HepG2 (cell line): ENCODE measurements around the gene RAPH1. TPM values are rescaled to one million over a fixed set of nuclear protein-coding genes. Genes with fewer than 3 reads are reported as not detected.

Source experiments
- ATAC-seq: fragments of 200-7000 bp; cut with Tn5 transposase; 3 replicates; pipeline ENCODE4 v1.9.1; 2020; ENCODE audit warnings: mild to moderate bottlenecking, moderate library complexity
- BruUV-seq: library from RNA; stranded (reverse); fragments of 400-500 nt; replicated peaks from 2 replicates; lab custom pipeline; 2021; lab: Mats Ljungman, UMichigan
- CTCF ChIA-PET: fragments of 300-600 bp; formaldehyde crosslinking; extraction: SDS; loops from one replicate; lab custom pipeline; 2021; ENCODE audit warnings: low total read pairs, inconsistent platforms, low intra/inter-chr PET ratio; lab: Yijun Ruan, JAX
- POLR2A ChIA-PET: fragments of 350-600 bp; sonication (Branson Sonifier 250); formaldehyde crosslinking; loops from one replicate; lab custom pipeline; 2020; ENCODE audit warnings: antibody characterized with exemption, inconsistent platforms; lab: Yijun Ruan, JAX
- DNase-seq: peaks from one replicate; pipeline ENCODE4 v3.0.0-alpha.2; 2015; ENCODE audit warnings: low spot score
- FAIRE-seq: peaks from 3 replicates; lab custom pipeline; 2011; peaks lifted over from hg19 to GRCh38; lab: Jason Lieb, UNC
- H2AFZ ChIP-seq: one replicate; pipeline ENCODE4 v1.6.1; 2011; ENCODE audit warnings: low read length, inconsistent platforms
- H3K27ac ChIP-seq: fragments of 300-600 bp; 3 replicates; pipeline ENCODE4 v1.8.0; 2011; ENCODE audit warnings: mixed run types, mild to moderate bottlenecking, mixed read lengths, low read length, inconsistent platforms; ENCODE audit not compliant: insufficient read depth; ENCODE audit errors: extremely low read length
- H3K27me3 ChIP-seq, 2 experiments: fragments of 200-600 bp in 1 of 2; 2 replicates in 1 of 2; 3 replicates in 1 of 2; pipeline versions ENCODE4 v1.6.0 to v1.8.0; 2011; ENCODE audit warnings: low read length in 2 of 2, mild to moderate bottlenecking in 2 of 2, moderate library complexity in 2 of 2, inconsistent platforms in 1 of 2; ENCODE audit not compliant: insufficient read depth in 2 of 2, control insufficient read depth in 1 of 2
- H3K36me3 ChIP-seq, 2 experiments: fragments of 200-600 bp in 1 of 2; replicated peaks in 1 of 2; 2 replicates in 1 of 2; 3 replicates in 1 of 2; pipeline versions ENCODE4 v1.5.1 to v1.8.0; 2011; ENCODE audit warnings: low read length in 2 of 2, inconsistent platforms in 1 of 2; ENCODE audit not compliant: insufficient read depth in 2 of 2, control insufficient read depth in 1 of 2
- H3K4me1 ChIP-seq: 2 replicates; pipeline ENCODE4 v1.5.1; 2012; ENCODE audit warnings: low read length, inconsistent platforms; ENCODE audit not compliant: insufficient read depth
- H3K4me2 ChIP-seq: 2 replicates; pipeline ENCODE4 v1.6.0; 2011; ENCODE audit warnings: low read depth, low read length, inconsistent platforms
- H3K4me3 ChIP-seq, 3 experiments: fragments of 200-600 bp in 1 of 3; sonication (generic), shearing (Covaris generic) in 1 of 3; replicated peaks in 1 of 3; 2 replicates each; pipeline ENCODE4 v1.5.1; 2011 to 2016; ENCODE audit warnings: low read length in 3 of 3, inconsistent platforms in 2 of 3, low read depth in 2 of 3, mild to moderate bottlenecking in 2 of 3, control low read depth in 1 of 3, mixed read lengths in 1 of 3; ENCODE audit not compliant: insufficient read depth in 1 of 3
- H3K79me2 ChIP-seq: one replicate; pipeline ENCODE4 v1.6.1; 2011; ENCODE audit warnings: low read length, inconsistent platforms; ENCODE audit not compliant: insufficient read depth
- H3K9ac ChIP-seq: 2 replicates; pipeline ENCODE4 v1.6.0; 2011; ENCODE audit warnings: mild to moderate bottlenecking, low read depth, low read length, inconsistent platforms; ENCODE audit not compliant: insufficient read depth
- H3K9me3 ChIP-seq: 2 replicates; pipeline ENCODE4 v1.5.1; 2012; ENCODE audit warnings: mild to moderate bottlenecking, low read length
- H4K20me1 ChIP-seq: 2 replicates; pipeline ENCODE4 v1.6.0; 2011; ENCODE audit warnings: inconsistent platforms, mild to moderate bottlenecking, low read length, moderate library complexity; ENCODE audit not compliant: insufficient read depth
- BATF2 ChIP-seq: sonication (generic); formaldehyde crosslinking; IDR thresholded peaks from 2 replicates; pipeline ENCODE4 v1.8.0; 2022; ENCODE audit warnings: mild to moderate bottlenecking, missing genetic modification reagents, moderate library complexity
- EZH2 ChIP-seq: conservative IDR thresholded peaks from 2 replicates; pipeline ENCODE4 v1.6.1; 2012; ENCODE audit warnings: mild to moderate bottlenecking, low read depth, low read length, moderate library complexity
- IRF1 ChIP-seq: sonication (generic); formaldehyde crosslinking; IDR thresholded peaks from 2 replicates; pipeline ENCODE4 v1.4.0; 2020; ENCODE audit warnings: low read depth, mild to moderate bottlenecking, missing genetic modification reagents
- MAFK ChIP-seq, 2 experiments: IDR thresholded peaks in 1 of 2; conservative IDR thresholded peaks in 1 of 2; 2 replicates each; pipeline ENCODE4 v1.6.1; 2011; ENCODE audit warnings: improper control_type of control experiment in 2 of 2, low read length in 2 of 2
- MEF2D ChIP-seq: sonication (generic); formaldehyde crosslinking; IDR thresholded peaks from 2 replicates; pipeline ENCODE4 v1.5.1; 2020; ENCODE audit warnings: mild to moderate bottlenecking, missing genetic modification reagents
- MXD3 ChIP-seq: IDR thresholded peaks from 2 replicates; pipeline ENCODE4 v1.6.1; 2016; ENCODE audit warnings: mild to moderate bottlenecking, missing biosample characterization, missing genetic modification reagents
- ZNF281 ChIP-seq: sonication (generic); formaldehyde crosslinking; IDR thresholded peaks from 2 replicates; pipeline ENCODE4 v1.4.0; 2020; ENCODE audit warnings: missing genetic modification reagents, borderline replicate concordance
- ZNF496 ChIP-seq: sonication (generic); formaldehyde crosslinking; IDR thresholded peaks from 2 replicates; pipeline ENCODE4 v1.8.1; 2023; ENCODE audit warnings: mild to moderate bottlenecking, moderate library complexity, missing genetic modification reagents; ENCODE audit not compliant: insufficient replicate concordance
- WGBS: methylation state at CpG from one replicate; pipeline ENCODE4 v1.1.6; 2017; ENCODE audit warnings: low lambda C conversion rate; 5-methylcytosine and 5-hydroxymethylcytosine counted together
- in situ Hi-C: cut with HindIII; loops from 2 replicates; pipeline ENCODE4 v1.10.0; 2017; ENCODE audit warnings: low pct_unique_long_range_greater_than_20kb; ENCODE audit not compliant: extremely low pct_ligation_motif_present
- intact Hi-C: fragments of 100-400 bp; cut with micrococcal nuclease; formaldehyde crosslinking; loops from one replicate; pipeline ENCODE4 v1.10.0; 2022; ENCODE audit not compliant: unreplicated experiment
- polyA plus RNA-seq, 8 experiments: library from polyadenylated mRNA; depleted of rRNA in 3 of 8; stranded (reverse) in 7 of 8; unstranded in 1 of 8; fragments of >200 nt; fragmentation: Illumina TruSeq in 4 of 8; extraction: Trizol in 4 of 8; gene quantifications; 2 replicates each; pipeline versions ENCODE4 v1.2.1 to v1.2.3, GENCODE V29; 2011 to 2016; ENCODE audit warnings: low read depth in 4 of 8, missing spikeins in 1 of 8, mixed read lengths in 1 of 8; ENCODE audit not compliant: insufficient read depth in 1 of 8
- total RNA-seq, 5 experiments: library from RNA; depleted of rRNA; stranded (reverse); fragments of >200 nt; fragmentation: Illumina TruSeq; extraction: Trizol; gene quantifications; 2 replicates each; pipeline ENCODE4 v1.2.3, GENCODE V29; 2016; ENCODE audit warnings: low read depth in 1 of 5

The RAPH1 gene
- total and polyA plus RNA-seq, 2 of the 13 experiments (the other 11 are each of a cell fraction or from before 2014, with no cell fraction given): 5.3 to 6.7 TPM

- Histone ChIP-seq H3K27ac (no peak overlapping the region), H3K4me3 (no peak overlapping the region), H3K27me3 (no peaks in the 10 kb centered on the region), H3K4me2 (no peak overlapping the region), H3K36me3 (peaks cover 6 to 46% of the 10 kb centered on the region in 2 experiments; a peak in 4 of 5 replicates), H4K20me1 (no peaks in the 10 kb centered on the region), H3K79me2 (no peaks in the 10 kb centered on the region), H3K9ac (no peak overlapping the region), H2AFZ (no peak overlapping the region), H3K9me3 (no peaks in the 10 kb centered on the region), H3K4me1 (peaks cover 9% of the 10 kb centered on the region; the same call in 1 of the 2 replicates)
- TF ChIP-seq MAFK (conservative IDR thresholded peaks at IDR 0.05 in 1 of 2, IDR thresholded peaks at IDR 0.05 in 1 of 2; ENCODE audit: low read length in 2 of 2) (0 out of 4 replicates have a peak, but pooled peaks of 1 of the 2 experiments have one; percentile 15), BATF2 (CRISPR knock-in tag) (no peak)
- 93% methylated on average over 1 of the region's 1 CpG for WGBS
- BruUV-seq: no TSS peak
- intact Hi-C loops: loop anchor here (5.0 to 10.0 kb wide), 2 partner anchors 119 to 617 kb away; no protein-coding TSS in a partner anchor
- FAIRE-seq (no peak), DNase-seq (no peak), ATAC-seq (no peak)
- in situ Hi-C loops: loop anchor here (10.0 kb wide), 1 partner anchor 227 kb away; no protein-coding TSS in a partner anchor
- CTCF ChIA-PET: no interaction called here
- POLR2A ChIA-PET: no interaction called here
Measured at GRCh38 chr2:203451689-203452088, 83.4 kb downstream of the RAPH1 start.

- Histone ChIP-seq H3K9ac (no peak overlapping the region), H2AFZ (no peak overlapping the region), H3K4me3 (no peak overlapping the region), H3K27me3 (no peaks in the 10 kb centered on the region), H3K79me2 (no peaks in the 10 kb centered on the region), H4K20me1 (no peaks in the 10 kb centered on the region), H3K36me3 (peaks cover 8 to 51% of the 10 kb centered on the region in 2 experiments; a peak in 4 of 5 replicates), H3K4me2 (no peak overlapping the region), H3K27ac (no peak overlapping the region), H3K9me3 (no peaks in the 10 kb centered on the region), H3K4me1 (peaks cover 16% of the 10 kb centered on the region; the same call in 1 of the 2 replicates)
- intact Hi-C loops: loop anchor here (5.0 to 10.0 kb wide), 2 partner anchors 119 to 616 kb away; no protein-coding TSS in a partner anchor
- no peak for TF ChIP-seq EZH2
- TF ChIP-seq MXD3 (CRISPR knock-in tag): no peak
- TF ChIP-seq IRF1 (CRISPR knock-in tag): no peak
- no peak for TF ChIP-seq ZNF496 (CRISPR knock-in tag)
- TF ChIP-seq ZNF281 (CRISPR knock-in tag): no peak
- TF ChIP-seq MEF2D (CRISPR knock-in tag): no peak
- FAIRE-seq: no peak
- in situ Hi-C loops: loop anchor here (10.0 kb wide), 1 partner anchor 226 kb away; no protein-coding TSS in a partner anchor
- 99% methylated on average over 2 of the region's 2 CpGs for WGBS
- no peak for DNase-seq
- CTCF ChIA-PET: no interaction called here
- BruUV-seq: no TSS peak
- POLR2A ChIA-PET: no interaction called here
- no peak for ATAC-seq
Measured at GRCh38 chr2:203451011-203451410, 84.1 kb downstream of the RAPH1 start.
